ENCODE measurements around the gene EIF4E3.

EIF4E3 gene

DNA sequence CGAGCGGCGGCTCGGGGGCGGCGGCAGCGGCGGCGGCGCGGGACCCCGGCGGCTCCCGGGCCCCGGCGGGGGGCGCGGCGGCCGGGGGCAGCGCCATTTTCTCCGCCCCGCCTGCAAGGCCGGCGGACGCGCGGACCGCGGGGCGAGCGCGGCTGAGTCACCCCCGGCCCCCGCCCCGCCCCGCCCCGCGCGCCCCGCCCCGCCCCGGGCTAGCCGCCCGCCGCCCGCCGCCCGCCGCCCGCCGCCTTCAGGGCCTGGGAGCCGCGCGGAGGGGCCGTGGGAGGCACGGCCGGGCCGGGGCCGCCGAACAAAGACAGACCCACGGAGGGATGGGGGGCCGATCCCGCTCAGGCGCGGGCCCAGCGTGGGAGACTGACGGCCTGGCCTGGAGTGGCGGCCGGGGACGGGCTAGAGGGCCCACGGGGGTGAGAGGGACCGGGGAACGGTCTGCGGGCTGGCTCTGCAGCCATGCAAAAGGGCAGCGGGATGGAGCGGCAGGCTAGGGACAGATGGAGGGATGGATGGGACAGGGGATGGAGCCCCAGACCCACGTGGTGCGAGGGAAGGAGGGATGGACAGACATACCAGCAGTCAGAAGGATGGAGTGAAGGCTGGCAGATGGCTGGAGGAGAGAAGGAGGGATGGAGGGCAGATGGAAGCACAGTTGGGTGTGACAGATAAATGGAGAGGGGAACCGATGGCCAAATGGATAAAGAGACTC is at the start of gene EIF4E3:
EIF4E3 (minus strand) TSS at position 132 of the 721 bp plus-strand sequence; CDS start at position 97, 35 bp downstream.
- peak; percentile 16 for DNase-seq

DNA sequence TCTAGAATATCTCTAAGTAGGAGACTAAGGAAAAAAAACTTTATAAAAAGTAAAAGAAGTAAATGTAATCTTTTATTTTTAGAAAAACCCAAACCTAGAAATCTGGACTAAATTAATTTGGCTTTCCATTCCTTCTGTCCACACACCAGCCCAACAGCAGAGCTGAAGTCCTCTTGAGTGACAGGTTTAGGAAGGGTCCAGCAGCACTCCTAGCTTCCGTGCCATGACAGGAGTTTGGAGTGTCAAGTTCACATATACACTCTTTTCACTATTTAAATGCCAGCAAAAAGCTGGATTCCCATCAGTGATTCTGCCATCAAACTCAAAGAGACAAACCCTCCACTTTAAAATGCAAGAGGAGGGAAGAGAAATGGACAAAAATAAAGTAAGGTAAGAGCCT is 46.7 kb upstream of the EIF4E3 start:
- no peak for DNase-seq

GRCh38 chr3:71771126-71771525 is 45.9 kb upstream of the EIF4E3 start:
- DNase-seq = no peak

- DNase-seq = no peak
These were observed 38.2 kb upstream of the EIF4E3 start for GRCh38 chr3:71763426-71763825.

GRCh38 chr3:71760140-71760539 is 34.9 kb upstream of the EIF4E3 start:
- no peak for DNase-seq

- no peak for DNase-seq
These were observed 34.2 kb upstream of the EIF4E3 start for GRCh38 chr3:71759401-71759800.

- no peak for DNase-seq
These were observed 32.9 kb upstream of the EIF4E3 start for GRCh38 chr3:71758091-71758490.

DNA sequence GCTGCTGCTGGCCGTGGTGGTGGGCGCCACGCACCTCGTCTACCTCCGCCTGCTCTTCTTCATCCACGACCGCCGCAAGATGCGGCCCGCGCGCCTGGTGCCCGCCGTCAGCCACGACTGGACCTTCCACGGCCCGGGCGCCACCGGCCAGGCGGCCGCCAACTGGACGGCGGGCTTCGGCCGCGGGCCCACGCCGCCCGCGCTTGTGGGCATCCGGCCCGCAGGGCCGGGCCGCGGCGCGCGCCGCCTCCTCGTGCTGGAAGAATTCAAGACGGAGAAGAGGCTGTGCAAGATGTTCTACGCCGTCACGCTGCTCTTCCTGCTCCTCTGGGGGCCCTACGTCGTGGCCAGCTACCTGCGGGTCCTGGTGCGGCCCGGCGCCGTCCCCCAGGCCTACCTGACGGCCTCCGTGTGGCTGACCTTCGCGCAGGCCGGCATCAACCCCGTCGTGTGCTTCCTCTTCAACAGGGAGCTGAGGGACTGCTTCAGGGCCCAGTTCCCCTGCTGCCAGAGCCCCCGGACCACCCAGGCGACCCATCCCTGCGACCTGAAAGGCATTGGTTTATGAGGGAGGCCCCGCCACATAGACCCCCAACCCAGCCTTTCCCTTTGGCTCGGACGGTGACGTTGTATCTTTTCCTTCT is 29.5 kb upstream of the EIF4E3 start:
- no peak for DNase-seq

DNA sequence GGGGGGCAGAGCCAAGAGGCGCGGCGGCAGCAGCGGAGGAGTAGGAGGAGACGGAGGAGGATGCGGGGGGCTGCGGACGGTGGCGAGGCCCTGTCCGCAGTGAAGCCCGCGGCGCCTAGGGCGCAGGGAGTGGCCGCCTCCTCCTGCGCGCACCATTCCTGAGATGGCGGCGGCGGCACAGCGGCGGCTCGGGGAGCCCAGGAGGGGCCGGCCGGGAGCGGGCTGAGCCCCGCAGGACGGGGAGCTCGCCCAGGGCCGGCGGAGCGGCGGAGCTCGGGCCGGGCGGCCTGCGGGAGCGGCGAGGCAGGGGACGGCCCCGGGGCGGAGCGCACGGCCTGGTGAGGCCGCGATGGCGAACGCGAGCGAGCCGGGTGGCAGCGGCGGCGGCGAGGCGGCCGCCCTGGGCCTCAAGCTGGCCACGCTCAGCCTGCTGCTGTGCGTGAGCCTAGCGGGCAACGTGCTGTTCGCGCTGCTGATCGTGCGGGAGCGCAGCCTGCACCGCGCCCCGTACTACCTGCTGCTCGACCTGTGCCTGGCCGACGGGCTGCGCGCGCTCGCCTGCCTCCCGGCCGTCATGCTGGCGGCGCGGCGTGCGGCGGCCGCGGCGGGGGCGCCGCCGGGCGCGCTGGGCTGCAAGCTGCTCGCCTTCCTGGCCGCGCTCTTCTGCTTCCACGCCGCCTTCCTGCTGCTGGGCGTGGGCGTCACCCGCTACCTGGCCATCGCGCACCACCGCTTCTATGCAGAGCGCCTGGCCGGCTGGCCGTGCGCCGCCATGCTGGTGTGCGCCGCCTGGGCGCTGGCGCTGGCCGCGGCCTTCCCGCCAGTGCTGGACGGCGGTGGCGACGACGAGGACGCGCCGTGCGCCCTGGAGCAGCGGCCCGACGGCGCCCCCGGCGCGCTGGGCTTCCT is 28.8 kb upstream of the EIF4E3 start, which contains the start of gene GPR27:
GPR27 (plus strand) TSS at position 155 of the 909 bp plus-strand sequence; CDS start at position 350, 195 bp downstream.
- DNase-seq = no peak

GRCh38 chr3:71752831-71753700 is 27.9 kb upstream of the EIF4E3 start:
- DNase-seq = no peak

- no peak for DNase-seq
These were observed 26.4 kb upstream of the EIF4E3 start for GRCh38 chr3:71751602-71752001.

- DNase-seq = no peak
These were observed 19.5 kb upstream of the EIF4E3 start for GRCh38 chr3:71744738-71745137.

GRCh38 chr3:71742621-71743020 is 17.4 kb upstream of the EIF4E3 start:
- DNase-seq = no peak

GRCh38 chr3:71734881-71735280 is 9.7 kb upstream of the EIF4E3 start:
- DNase-seq = no peak

- DNase-seq = no peak
These were observed 8.1 kb upstream of the EIF4E3 start for GRCh38 chr3:71733319-71733718.

DNA sequence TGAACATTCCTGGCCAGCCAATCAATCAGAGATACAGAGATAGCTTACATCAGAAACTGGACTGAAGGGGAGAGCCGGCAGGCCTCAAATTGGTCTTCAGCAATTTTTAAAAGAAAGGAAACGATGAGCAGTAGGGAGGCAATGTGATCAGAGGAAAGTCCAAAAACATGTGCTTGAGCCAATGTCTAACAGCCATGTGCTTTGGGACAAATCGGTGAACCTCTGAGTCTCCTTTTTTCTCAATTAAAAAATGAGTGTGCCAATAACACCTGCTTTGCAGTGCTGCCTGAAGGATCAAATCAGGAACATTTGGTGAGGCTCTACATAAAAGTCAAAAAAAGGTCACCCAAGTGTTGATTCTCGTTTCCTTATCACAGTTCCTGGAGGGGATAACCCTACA is 7.4 kb upstream of the EIF4E3 start:
- no peak for DNase-seq

GRCh38 chr3:71728632-71729342 is 3.6 kb upstream of the EIF4E3 start:
- DNase-seq = no peak

GRCh38 chr3:71726146-71726545 is 944 bp upstream of the EIF4E3 start:
- DNase-seq = peak; percentile 38

- DNase-seq = peak; percentile 40
These were observed 475 bp downstream of the EIF4E3 start for GRCh38 chr3:71724584-71725270.

GRCh38 chr3:71724171-71724453 is 1.1 kb downstream of the EIF4E3 start:
- no peak for DNase-seq

- DNase-seq = peak; percentile 54
These were observed 1.6 kb downstream of the EIF4E3 start for GRCh38 chr3:71723452-71724170.
